Measurements from ENCODE around the gene GBP2.
"Not testable (repeated sequence)": the region's sequence is repeated elsewhere in the genome, so short reads cannot be mapped to it uniquely, and the experiment has no call there.

The GBP2 gene

GRCh38 chr1:89125913-89126580 lies at the start of gene GBP2:
Gene GBP2 (minus strand): TSS chr1:89126114. CDS start chr1:89121966, 4,148 bp downstream.
- DNase-seq = no peak

- no peak for DNase-seq
These were observed 48.6 kb upstream of the GBP2 start for GRCh38 chr1:89174491-89174890.

GRCh38 chr1:89172468-89173143 lies 46.7 kb upstream of the GBP2 start:
- no peak for DNase-seq

GRCh38 chr1:89171067-89171438 lies 45.1 kb upstream of the GBP2 start:
- DNase-seq = no peak

- DNase-seq = no peak
These were observed 44.5 kb upstream of the GBP2 start for GRCh38 chr1:89170170-89171066.

- no peak for DNase-seq
These were observed 43.3 kb upstream of the GBP2 start for GRCh38 chr1:89169166-89169565.

- no peak for DNase-seq
These were observed 41.8 kb upstream of the GBP2 start for GRCh38 chr1:89167590-89168230.

GRCh38 chr1:89166705-89167104 lies 40.8 kb upstream of the GBP2 start:
- no peak for DNase-seq

- DNase-seq = no peak
These were observed 39.9 kb upstream of the GBP2 start for GRCh38 chr1:89165811-89166210.

GRCh38 chr1:89151047-89151446 lies 25.1 kb upstream of the GBP2 start:
- no peak for DNase-seq

- no peak for DNase-seq
These were observed 24.1 kb upstream of the GBP2 start for GRCh38 chr1:89149976-89150375.

- no peak for DNase-seq
These were observed 23.3 kb upstream of the GBP2 start for GRCh38 chr1:89149229-89149628.

GRCh38 chr1:89147678-89148658 lies 22.1 kb upstream of the GBP2 start:
- DNase-seq = no peak

GRCh38 chr1:89146721-89147120 lies 20.8 kb upstream of the GBP2 start:
- no peak for DNase-seq

GRCh38 chr1:89143484-89143883 lies 17.6 kb upstream of the GBP2 start:
- DNase-seq = no peak

- no peak for DNase-seq
These were observed 16.2 kb upstream of the GBP2 start for GRCh38 chr1:89142160-89142559.

- no peak for DNase-seq
These were observed 7.8 kb upstream of the GBP2 start for GRCh38 chr1:89133747-89134146.

- no peak for DNase-seq
These were observed 4.8 kb upstream of the GBP2 start for GRCh38 chr1:89130716-89131115.

GRCh38 chr1:89129911-89130310 lies 4.0 kb upstream of the GBP2 start:
- no peak for DNase-seq

- DNase-seq = not testable (repeated sequence)
These were observed 2.1 kb upstream of the GBP2 start for GRCh38 chr1:89128003-89128458.

- DNase-seq = not testable (repeated sequence)
These were observed 970 bp upstream of the GBP2 start for GRCh38 chr1:89126602-89127565.

Measured in NCI-H1092 treated with DMSO at 0.1 percent for 48 hours (cell line).